Stimulated activated CD8-positive, alpha-beta memory T cell treated with anti-CD3 and anti-CD28 coated beads, Interleukin-12 subunit alpha, Interleukin-12 subunit beta, amount 100 ng/mL, for 24 hours (primary cell): ENCODE data around the gene LTA.
"Not testable (repeated sequence)": the region's sequence is repeated elsewhere in the genome, so short reads cannot be mapped to it uniquely, and the experiment has no call there.

Source experiments
- DNase-seq: peaks from one replicate; pipeline ENCODE4 v3.0.0-alpha.2; 2020; ENCODE audit errors: extremely low read depth

Gene LTA

GRCh38 chr6:31586599-31587281 is 14.7 kb downstream of the LTA start:
- no peak for DNase-seq

GRCh38 chr6:31587791-31588777 is 16.0 kb downstream of the LTA start:
- DNase-seq = no peak

DNA sequence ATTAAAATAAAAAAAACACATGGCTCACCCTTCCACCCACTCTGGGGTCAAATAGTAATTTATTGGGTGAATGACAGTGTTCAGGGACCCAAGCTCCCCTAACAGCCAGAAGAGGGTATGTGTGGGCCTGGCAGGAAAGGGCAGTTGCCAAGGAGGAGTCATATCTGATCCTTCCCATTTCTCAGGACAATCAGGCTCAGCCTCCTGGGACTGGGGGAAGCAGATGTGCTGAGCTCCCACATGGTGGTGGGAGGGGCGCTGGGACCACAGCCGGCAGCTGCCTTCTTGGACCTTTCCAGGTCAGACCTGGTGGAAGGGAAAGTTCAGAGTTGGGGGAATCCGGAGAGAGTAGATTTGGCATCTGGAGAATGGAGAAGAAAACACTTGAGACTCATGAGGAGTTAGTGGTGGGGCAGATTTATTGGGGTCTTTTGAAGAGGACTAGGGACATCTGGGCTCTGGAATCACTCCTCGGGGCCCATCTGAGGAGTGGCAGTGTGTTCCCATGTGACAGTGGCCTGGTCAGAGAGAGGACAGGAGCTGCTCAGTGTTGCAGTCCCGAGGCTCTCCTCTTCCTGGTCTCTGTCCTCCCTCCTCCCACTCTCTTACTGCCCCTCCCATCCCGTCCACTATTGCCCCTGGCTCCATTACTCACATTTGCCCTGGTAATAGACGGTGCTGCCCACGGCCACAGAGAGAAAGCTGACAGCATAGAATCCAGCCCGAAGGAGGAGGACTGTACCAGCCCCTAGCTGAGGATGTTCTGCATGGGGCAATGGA is 17.0 kb downstream of the LTA start:
- no peak for DNase-seq

GRCh38 chr6:31590691-31591090 is 18.6 kb downstream of the LTA start:
- DNase-seq = not testable (repeated sequence)

- no peak for DNase-seq
Observed at GRCh38 chr6:31592396-31592771, 20.3 kb downstream of the LTA start.

- DNase-seq = no peak
Observed at GRCh38 chr6:31597006-31597405, 24.9 kb downstream of the LTA start.

GRCh38 chr6:31607317-31607716 is 35.2 kb downstream of the LTA start:
- no peak for DNase-seq

DNA sequence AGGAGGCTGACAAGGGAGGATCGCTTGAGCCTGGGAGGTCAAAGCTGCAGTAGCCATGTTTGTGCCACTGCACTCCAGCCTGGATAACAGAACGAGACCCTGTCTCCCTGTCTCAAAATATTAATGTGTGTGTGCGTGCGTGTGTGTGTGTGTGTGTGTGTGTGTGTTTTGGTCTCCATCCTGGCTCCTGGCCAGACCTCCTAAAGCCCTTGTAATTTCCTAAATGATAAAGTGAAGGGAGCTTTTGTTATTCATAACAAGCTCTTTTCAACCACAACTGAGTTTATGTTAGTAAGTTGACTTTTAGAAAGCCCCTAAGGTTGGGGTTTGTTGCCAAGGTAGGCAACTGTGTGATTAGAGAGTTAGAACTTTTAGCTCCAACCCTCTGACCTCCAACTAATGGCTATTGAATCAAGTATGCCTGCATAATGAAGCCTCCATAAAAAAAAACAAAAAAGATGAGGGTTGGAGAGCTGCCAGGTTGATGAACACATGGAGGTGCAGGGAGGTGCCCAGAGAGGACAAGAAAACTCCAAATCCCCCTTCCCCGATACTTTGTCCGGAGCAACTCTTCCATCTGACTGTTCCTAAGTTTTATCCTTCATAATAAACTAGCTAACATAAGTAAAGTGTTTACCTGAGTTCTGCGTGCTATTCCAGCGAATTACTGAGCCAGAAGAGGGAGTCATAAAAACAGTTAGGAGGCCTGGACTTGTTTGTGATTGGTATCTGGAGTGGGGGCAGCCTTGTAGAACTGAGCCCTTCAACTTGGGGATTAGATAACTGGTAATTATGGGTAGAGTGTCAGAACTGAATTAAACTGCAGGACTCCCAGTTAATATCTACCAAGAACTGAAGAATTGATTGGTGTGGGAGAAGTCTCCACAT is 37.7 kb downstream of the LTA start:
- no peak for DNase-seq

GRCh38 chr6:31610968-31611367 is 38.9 kb downstream of the LTA start:
- DNase-seq = no peak

- DNase-seq = no peak
Observed at GRCh38 chr6:31614075-31614619, 42.1 kb downstream of the LTA start.

DNA sequence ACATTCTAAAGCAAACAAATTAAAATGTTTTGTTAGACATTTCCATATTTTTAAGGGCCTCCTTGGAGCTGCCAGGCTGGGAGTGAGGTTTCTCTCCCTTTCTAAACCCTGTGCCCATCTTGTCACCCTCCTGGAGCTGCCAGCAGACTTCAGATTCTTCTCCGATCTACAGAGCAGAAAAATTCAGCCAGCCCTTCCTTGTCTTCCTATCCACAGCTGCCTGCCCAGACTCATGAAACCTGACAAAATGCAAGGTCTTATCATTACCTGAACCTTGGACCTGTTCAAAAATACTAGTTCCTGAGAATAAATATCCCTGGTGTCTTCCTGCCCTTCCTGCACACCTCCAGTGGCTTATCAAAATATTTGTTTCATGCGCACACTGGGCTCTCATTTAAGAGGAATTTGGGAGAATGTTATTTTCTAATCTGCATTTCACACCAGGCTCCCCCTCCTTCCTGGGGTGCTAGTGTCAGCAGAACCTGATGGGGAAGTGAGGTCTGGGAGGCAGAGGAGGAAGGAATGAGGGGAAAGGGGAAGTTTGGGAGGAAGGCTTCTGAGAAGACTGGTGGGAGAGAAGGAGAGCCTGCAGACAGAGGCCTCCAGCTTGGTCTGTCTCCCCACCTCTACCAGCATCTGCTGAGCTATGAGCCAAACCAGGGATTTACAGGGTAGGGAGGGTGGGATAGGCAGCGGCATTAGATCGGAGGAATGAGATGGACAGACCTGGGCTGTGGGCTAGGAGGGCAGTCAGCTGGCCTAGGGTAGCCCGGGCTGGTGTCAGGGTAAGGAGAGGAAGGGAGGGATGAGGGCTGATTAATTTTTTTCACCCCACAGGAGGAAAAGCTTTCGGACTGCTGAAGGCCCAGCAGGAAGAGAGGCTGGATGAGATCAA is 42.8 kb downstream of the LTA start, which contains the start of gene AIF1:
TSS of gene AIF1 (plus strand) at position 551 of the 895 bp plus-strand sequence. CDS start at position 647, 96 bp downstream.
- DNase-seq = no peak

- DNase-seq = no peak
Observed at GRCh38 chr6:31615748-31616147, 43.7 kb downstream of the LTA start.

GRCh38 chr6:31617010-31617409 is 44.9 kb downstream of the LTA start:
- no peak for DNase-seq

GRCh38 chr6:31619805-31620585 is 47.9 kb downstream of the LTA start:
- peak; percentile 91 for DNase-seq

GRCh38 chr6:31620586-31621319 is 48.7 kb downstream of the LTA start, which contains the start of gene PRRC2A:
PRRC2A (plus strand) TSS chr6:31620715; CDS start chr6:31622790, 2,075 bp downstream.
- DNase-seq = peak; percentile 61

GRCh38 chr6:31621320-31621939 is 49.3 kb downstream of the LTA start:
- no peak for DNase-seq

- DNase-seq = no peak
Observed at GRCh38 chr6:31621991-31622390, 49.9 kb downstream of the LTA start.

DNA sequence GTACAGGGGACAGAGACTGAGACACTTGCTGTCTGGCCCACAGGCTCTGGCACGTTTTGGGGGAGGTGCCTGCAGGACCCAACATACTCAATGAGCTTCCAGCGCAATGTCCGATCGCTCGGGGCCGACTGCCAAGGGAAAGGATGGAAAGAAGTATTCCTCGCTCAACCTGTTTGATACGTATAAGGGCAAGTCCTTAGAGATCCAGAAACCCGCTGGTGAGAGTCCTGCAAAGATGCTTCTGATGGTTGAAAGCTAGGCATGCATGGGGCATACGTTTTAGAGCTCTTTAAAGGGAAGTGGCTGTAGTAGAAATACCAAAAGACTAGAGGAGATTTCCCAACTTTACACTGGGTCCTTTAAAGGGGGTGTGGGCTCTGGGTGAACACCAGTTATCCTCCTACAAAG is 50.6 kb downstream of the LTA start:
- DNase-seq = no peak
